ENCODE measurements around the gene RTKN2.

DNA sequence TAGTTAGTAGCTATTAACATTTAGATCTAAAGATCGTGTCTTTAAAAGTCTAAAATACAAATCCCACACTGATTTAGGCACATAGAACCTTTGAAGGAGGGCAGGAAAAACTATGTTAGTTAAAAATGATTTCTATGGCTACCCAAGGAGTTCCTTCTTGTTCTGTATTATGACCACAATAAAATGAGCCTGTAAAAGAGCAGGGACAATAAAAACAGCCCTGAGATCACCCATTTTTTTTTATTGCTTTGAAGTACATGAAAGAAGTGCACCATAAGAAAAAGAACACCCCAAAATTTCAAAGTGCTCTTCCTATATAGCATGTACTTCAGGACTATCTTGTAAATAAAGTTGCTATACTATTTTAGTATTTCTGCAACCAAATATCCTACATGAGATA lies 29.8 kb downstream of the RTKN2 start:
- no peak for TF ChIP-seq RAD51 (IDR thresholded peaks at IDR 0.05)
- no peak for TF ChIP-seq FOXK2 (IDR thresholded peaks at IDR 0.05)
- TF ChIP-seq, protein P1, sequence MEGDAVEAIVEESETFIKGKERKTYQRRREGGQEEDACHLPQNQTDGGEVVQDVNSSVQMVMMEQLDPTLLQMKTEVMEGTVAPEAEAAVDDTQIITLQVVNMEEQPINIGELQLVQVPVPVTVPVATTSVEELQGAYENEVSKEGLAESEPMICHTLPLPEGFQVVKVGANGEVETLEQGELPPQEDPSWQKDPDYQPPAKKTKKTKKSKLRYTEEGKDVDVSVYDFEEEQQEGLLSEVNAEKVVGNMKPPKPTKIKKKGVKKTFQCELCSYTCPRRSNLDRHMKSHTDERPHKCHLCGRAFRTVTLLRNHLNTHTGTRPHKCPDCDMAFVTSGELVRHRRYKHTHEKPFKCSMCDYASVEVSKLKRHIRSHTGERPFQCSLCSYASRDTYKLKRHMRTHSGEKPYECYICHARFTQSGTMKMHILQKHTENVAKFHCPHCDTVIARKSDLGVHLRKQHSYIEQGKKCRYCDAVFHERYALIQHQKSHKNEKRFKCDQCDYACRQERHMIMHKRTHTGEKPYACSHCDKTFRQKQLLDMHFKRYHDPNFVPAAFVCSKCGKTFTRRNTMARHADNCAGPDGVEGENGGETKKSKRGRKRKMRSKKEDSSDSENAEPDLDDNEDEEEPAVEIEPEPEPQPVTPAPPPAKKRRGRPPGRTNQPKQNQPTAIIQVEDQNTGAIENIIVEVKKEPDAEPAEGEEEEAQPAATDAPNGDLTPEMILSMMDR (IDR thresholded peaks at IDR 0.05 in 2 of 3, conservative IDR thresholded peaks at IDR 0.05 in 1 of 3; ENCODE audit: control insufficient read depth in 2 of 3, extremely low read depth in 1 of 3, insufficient read depth in 1 of 3, low read depth in 3 of 3, low read length in 3 of 3) = no peak
- no peak for TF ChIP-seq BHLHE40 (IDR thresholded peaks at IDR 0.05; ENCODE audit: borderline replicate concordance in 1 of 2, low read depth in 2 of 2, low read length in 1 of 2)
- no peak for TF ChIP-seq NR2C1 (IDR thresholded peaks at IDR 0.05)
